Natural killer cell (primary cell): Measurements from ENCODE around the gene MRPS10. TPM values are rescaled to one million over a fixed set of nuclear protein-coding genes. Genes with fewer than 3 reads are reported as not detected.

Experiments used
- ATAC-seq, 3 donors: fragments of 150-1000 bp in 2 of 3; fragments of 200-7000 bp in 1 of 3; cut with Tn5 transposase; 1 replicate in 1 of 3; 2 replicates in 2 of 3; pipeline ENCODE4 v1.10.0; 2021; ENCODE audit warnings: mild to moderate bottlenecking in 2 of 3, moderate library complexity in 2 of 3
- DNase-seq, 2 donors: peaks; one replicate each; pipeline versions ENCODE4 v3.0.0 to v3.0.0-alpha.2; 2013 to 2021; ENCODE audit warnings: mixed read lengths in 1 of 2
- H3K27ac ChIP-seq: one replicate; pipeline ENCODE4 v1.5.1; 2013; ENCODE audit warnings: mild to moderate bottlenecking, low read length
- H3K27me3 ChIP-seq: one replicate; pipeline ENCODE4 v1.6.1; 2013; ENCODE audit warnings: low read length; ENCODE audit not compliant: control insufficient read depth, insufficient read depth
- H3K36me3 ChIP-seq: one replicate; pipeline ENCODE4 v1.6.1; 2013; ENCODE audit warnings: low read length; ENCODE audit not compliant: control insufficient read depth, insufficient read depth
- H3K4me1 ChIP-seq: one replicate; pipeline ENCODE4 v1.6.1; 2013; ENCODE audit warnings: low read length; ENCODE audit not compliant: control insufficient read depth, insufficient read depth
- H3K4me3 ChIP-seq: one replicate; pipeline ENCODE4 v1.5.1; 2013; ENCODE audit warnings: low read length
- H3K9me3 ChIP-seq: one replicate; pipeline ENCODE4 v1.6.1; 2013; ENCODE audit warnings: low read length; ENCODE audit not compliant: control insufficient read depth, insufficient read depth
- H3K27ac Mint-ChIP-seq, 2 donors: one replicate each; pipeline ENCODE4 v1.8.0; 2022; ENCODE audit warnings: mild to moderate bottlenecking in 2 of 2, mixed read lengths in 2 of 2, moderate library complexity in 1 of 2
- H3K27me3 Mint-ChIP-seq, 2 donors: one replicate each; pipeline ENCODE4 v1.8.0; 2022; ENCODE audit warnings: low read depth in 2 of 2, mixed read lengths in 2 of 2
- H3K36me3 Mint-ChIP-seq: one replicate; pipeline ENCODE4 v1.8.0; 2022; ENCODE audit warnings: mixed read lengths
- H3K4me1 Mint-ChIP-seq, 2 donors: one replicate each; pipeline ENCODE4 v1.8.0; 2022; ENCODE audit warnings: mixed read lengths in 2 of 2
- H3K4me3 Mint-ChIP-seq: one replicate; pipeline ENCODE4 v1.8.0; 2022; ENCODE audit warnings: mild to moderate bottlenecking, moderate library complexity, mixed read lengths
- H3K9me3 Mint-ChIP-seq, 2 donors: one replicate each; pipeline ENCODE4 v1.8.0; 2022; ENCODE audit warnings: mixed read lengths in 2 of 2
- WGBS: methylation state at CpG from one replicate; pipeline ENCODE4 v1.1.7; 2013; ENCODE audit warnings: missing lambda C conversion rate; ENCODE audit not compliant: insufficient coverage; 5-methylcytosine and 5-hydroxymethylcytosine counted together
- intact Hi-C: fragments of 100-400 bp; cut with micrococcal nuclease; formaldehyde crosslinking; loops from one replicate; pipeline ENCODE4 v1.14.2; 2022
- total RNA-seq, 4 donors: library from RNA; stranded (reverse); fragments of 120-200 nt in 1 of 4; gene quantifications; one replicate each; pipeline versions ENCODE4 v1.2.3 to v1.2.4, GENCODE V29; 2013 to 2022
- TF ChIP-seq, protein P1 (sequence below): fragments of 200-600 bp; IDR thresholded peaks from one replicate; pipeline ENCODE4 v1.8.0; 2022; ENCODE audit warnings: antibody characterized with exemption

MRPS10 gene
- total RNA-seq, 3 donors from 2014 or later (not counting 1 experiment from before 2014, with no cell fraction given), result 21.8 to 25.4 (median 22.6) TPM

GRCh38 chr6:42225419-42225818 lies 7.8 kb upstream of the MRPS10 start:
- H3K27me3 ChIP-seq, result no peaks in the 10 kb centered on the region
- Mint-ChIP-seq H3K9me3 (no peaks in the 10 kb centered on the region), H3K27me3 (no peaks in the 10 kb centered on the region), H3K36me3 (no peaks in the 10 kb centered on the region), H3K4me3 (no peak overlapping the region), H3K27ac (no peak overlapping the region), H3K4me1 (no peaks in the 10 kb centered on the region)
- no peak overlapping the region for H3K27ac ChIP-seq
- DNase-seq (no peak), ATAC-seq (no peak)
- TF ChIP-seq, protein P1, sequence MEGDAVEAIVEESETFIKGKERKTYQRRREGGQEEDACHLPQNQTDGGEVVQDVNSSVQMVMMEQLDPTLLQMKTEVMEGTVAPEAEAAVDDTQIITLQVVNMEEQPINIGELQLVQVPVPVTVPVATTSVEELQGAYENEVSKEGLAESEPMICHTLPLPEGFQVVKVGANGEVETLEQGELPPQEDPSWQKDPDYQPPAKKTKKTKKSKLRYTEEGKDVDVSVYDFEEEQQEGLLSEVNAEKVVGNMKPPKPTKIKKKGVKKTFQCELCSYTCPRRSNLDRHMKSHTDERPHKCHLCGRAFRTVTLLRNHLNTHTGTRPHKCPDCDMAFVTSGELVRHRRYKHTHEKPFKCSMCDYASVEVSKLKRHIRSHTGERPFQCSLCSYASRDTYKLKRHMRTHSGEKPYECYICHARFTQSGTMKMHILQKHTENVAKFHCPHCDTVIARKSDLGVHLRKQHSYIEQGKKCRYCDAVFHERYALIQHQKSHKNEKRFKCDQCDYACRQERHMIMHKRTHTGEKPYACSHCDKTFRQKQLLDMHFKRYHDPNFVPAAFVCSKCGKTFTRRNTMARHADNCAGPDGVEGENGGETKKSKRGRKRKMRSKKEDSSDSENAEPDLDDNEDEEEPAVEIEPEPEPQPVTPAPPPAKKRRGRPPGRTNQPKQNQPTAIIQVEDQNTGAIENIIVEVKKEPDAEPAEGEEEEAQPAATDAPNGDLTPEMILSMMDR, result no peak
- no peak overlapping the region for H3K4me3 ChIP-seq
- H3K36me3 ChIP-seq, result peaks cover 15% of the 10 kb centered on the region
- intact Hi-C loops, result no loop called here
- no peaks in the 10 kb centered on the region for H3K9me3 ChIP-seq
- H3K4me1 ChIP-seq, result no peaks in the 10 kb centered on the region
- 40% methylated on average over 1 of the region's 4 CpGs for WGBS

DNA sequence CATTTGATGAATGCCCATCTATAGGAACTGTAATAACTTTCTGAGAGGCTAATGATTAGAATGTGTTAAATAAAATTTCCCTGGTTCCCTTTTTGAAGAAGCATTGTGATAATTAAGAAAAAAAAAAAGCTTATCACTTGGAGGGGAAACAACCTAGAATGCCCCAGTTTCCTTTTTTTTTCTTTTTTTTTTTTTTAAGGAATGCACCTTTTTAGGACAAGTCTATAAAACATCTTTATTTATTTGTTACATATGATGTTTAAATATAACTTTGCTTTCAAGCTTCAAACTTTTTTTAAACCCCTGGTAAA lies 7.3 kb upstream of the MRPS10 start:
- intact Hi-C loops, result no loop called here
- H3K4me3 ChIP-seq, result no peak overlapping the region
- TF ChIP-seq, protein P1, result no peak
- no peaks in the 10 kb centered on the region for H3K27me3 ChIP-seq
- DNase-seq (no peak), ATAC-seq (no peak)
- Mint-ChIP-seq H3K27ac (no peak overlapping the region), H3K27me3 (no peaks in the 10 kb centered on the region), H3K4me1 (no peaks in the 10 kb centered on the region), H3K36me3 (no peaks in the 10 kb centered on the region), H3K4me3 (no peak overlapping the region), H3K9me3 (no peaks in the 10 kb centered on the region)
- H3K9me3 ChIP-seq, result no peaks in the 10 kb centered on the region
- peaks cover 14% of the 10 kb centered on the region for H3K36me3 ChIP-seq
- H3K4me1 ChIP-seq, result no peaks in the 10 kb centered on the region
- H3K27ac ChIP-seq, result no peak overlapping the region

GRCh38 chr6:42224222-42225028 lies 6.8 kb upstream of the MRPS10 start:
- peaks cover 12% of the 10 kb centered on the region for H3K36me3 ChIP-seq
- Mint-ChIP-seq H3K4me3 (no peak overlapping the region), H3K9me3 (no peaks in the 10 kb centered on the region), H3K36me3 (no peaks in the 10 kb centered on the region), H3K27ac (no peak overlapping the region), H3K4me1 (no peaks in the 10 kb centered on the region), H3K27me3 (no peaks in the 10 kb centered on the region)
- TF ChIP-seq, protein P1, result no peak
- intact Hi-C loops, result no loop called here
- H3K4me1 ChIP-seq, result no peaks in the 10 kb centered on the region
- 82% methylated on average over 12 of the region's 12 CpGs for WGBS
- no peaks in the 10 kb centered on the region for H3K9me3 ChIP-seq
- H3K4me3 ChIP-seq, result no peak overlapping the region
- H3K27me3 ChIP-seq, result no peaks in the 10 kb centered on the region
- ATAC-seq (no peak), DNase-seq (no peak)
- H3K27ac ChIP-seq, result no peak overlapping the region

- no peak overlapping the region for H3K27ac Mint-ChIP-seq
- no peaks in the 10 kb centered on the region for H3K36me3 Mint-ChIP-seq
- Histone ChIP-seq H3K27me3 (no peaks in the 10 kb centered on the region), H3K36me3 (peaks cover 1% of the 10 kb centered on the region), H3K4me1 (peaks cover 6% of the 10 kb centered on the region), H3K27ac (no peak overlapping the region), H3K4me3 (no peak overlapping the region), H3K9me3 (no peaks in the 10 kb centered on the region)
- WGBS, result 89% methylated on average over 4 of the region's 7 CpGs
- DNase-seq (no peak), ATAC-seq (no peak)
- peaks cover 4 to 5% of the 10 kb centered on the region in 2 donors for H3K4me1 Mint-ChIP-seq
- H3K4me3 Mint-ChIP-seq, result no peak overlapping the region
- TF ChIP-seq, protein P1, result no peak
- H3K27me3 Mint-ChIP-seq, result no peaks in the 10 kb centered on the region
- intact Hi-C loops, result no loop called here
- no peaks in the 10 kb centered on the region for H3K9me3 Mint-ChIP-seq
Observed at GRCh38 chr6:42222448-42222847, 4.8 kb upstream of the MRPS10 start.
